HG03442 (cell line): Measurements from ENCODE around the gene PANX3.
A peak's percentile ranks its signal among the peaks of the same experiment; 100 is the strongest.
"Not testable (repeated sequence)": the region's sequence is repeated elsewhere in the genome, so short reads cannot be mapped to it uniquely, and the experiment has no call there.

Experiments used
- ATAC-seq: cut with Tn5 transposase; IDR thresholded peaks from one replicate; pipeline ENCODE4 v1.9.1; 2021; ENCODE audit warnings: mild to moderate bottlenecking, moderate library complexity; ENCODE audit not compliant: unreplicated experiment

PANX3 gene, protein sequence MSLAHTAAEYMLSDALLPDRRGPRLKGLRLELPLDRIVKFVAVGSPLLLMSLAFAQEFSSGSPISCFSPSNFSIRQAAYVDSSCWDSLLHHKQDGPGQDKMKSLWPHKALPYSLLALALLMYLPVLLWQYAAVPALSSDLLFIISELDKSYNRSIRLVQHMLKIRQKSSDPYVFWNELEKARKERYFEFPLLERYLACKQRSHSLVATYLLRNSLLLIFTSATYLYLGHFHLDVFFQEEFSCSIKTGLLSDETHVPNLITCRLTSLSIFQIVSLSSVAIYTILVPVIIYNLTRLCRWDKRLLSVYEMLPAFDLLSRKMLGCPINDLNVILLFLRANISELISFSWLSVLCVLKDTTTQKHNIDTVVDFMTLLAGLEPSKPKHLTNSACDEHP

DNA sequence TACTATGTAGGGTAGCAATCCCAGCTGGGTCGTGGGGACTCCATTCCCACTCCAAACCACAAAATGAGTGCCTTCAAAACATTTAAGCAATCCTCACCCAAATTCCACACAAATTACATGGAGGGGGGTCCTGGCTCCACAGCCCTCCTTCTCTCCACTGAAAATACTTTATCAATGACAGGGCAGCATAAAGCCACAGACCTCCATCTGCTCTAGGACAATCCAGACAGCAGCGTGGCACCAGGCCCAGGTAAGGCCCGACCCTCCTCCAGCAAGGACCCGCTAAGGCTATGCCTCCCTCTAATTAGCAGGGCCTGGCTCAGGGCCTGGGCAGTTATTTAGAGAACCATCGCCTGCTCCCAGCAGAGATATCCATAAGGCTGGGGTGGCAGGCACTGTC lies at the start of gene PANX3:
PANX3 (plus strand) TSS at position 365 of the 400 bp plus-strand sequence. CDS start 129 bp downstream, outside the sequence.
- ATAC-seq = no peak

DNA sequence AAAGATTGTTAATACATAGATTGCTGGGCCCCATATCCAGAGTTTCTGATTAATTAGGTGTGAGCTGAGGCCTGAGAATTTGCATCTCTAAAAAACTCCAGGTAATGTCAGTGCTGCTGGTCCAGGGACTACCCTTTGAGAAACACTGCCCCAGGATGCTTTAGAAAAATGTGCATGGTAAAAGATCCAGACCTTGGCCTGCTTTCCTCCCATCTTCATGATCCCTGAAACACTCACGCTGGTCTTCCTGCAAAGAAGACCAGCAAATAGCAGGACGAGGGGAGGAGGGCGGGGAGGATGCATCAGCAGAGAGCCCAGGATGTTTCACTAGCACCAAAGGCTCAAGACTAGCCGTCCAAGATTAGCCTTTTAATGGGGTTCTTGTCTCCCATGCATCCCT lies 41.5 kb upstream of the PANX3 start, which contains the start of gene OR8A1:
OR8A1 (plus strand) TSS at position 301 of the 400 bp plus-strand sequence. CDS start 123 bp downstream, outside the sequence.
- no peak for ATAC-seq

DNA sequence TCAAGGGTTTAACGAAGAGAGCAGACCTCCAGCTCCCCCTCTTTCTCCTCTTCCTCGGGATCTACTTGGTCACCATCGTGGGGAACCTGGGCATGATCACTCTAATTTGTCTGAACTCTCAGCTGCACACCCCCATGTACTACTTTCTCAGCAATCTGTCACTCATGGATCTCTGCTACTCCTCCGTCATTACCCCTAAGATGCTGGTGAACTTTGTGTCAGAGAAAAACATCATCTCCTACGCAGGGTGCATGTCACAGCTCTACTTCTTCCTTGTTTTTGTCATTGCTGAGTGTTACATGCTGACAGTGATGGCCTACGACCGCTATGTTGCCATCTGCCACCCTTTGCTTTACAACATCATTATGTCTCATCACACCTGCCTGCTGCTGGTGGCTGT lies 41.1 kb upstream of the PANX3 start:
- no peak for ATAC-seq

DNA sequence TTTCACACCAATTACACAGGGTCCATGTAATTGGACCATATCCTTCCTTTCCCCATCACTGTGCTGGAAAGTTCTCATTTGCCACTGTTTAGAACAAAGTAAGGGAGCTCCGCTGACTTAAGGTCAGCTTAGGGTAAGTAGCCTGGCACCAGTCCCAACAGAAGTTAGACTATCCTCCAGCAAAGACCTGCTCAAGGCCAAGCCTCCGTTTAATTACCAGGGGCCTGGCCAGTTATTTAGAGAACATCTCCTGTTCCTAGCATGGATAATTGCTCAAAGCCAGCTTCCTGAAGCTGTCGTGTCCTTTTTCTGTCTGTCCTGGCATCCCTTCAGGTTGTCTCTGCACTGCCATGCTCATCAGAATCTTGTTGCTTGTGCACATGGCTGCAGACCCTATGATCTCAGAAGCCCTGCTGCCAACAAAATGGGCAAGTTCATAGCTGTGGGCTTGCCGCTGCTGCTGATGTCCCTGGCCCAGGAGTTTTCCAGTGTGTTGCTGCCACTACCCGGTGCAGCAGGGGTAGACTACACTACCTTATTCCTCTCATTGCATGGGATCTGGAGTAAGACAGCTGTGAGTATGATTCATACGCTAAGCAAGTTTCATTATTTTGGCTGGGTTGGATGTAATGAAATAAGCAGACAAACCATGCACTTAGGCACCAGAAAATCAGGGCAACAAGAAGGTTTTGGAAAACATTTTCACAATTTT lies 33.4 kb upstream of the PANX3 start:
- no peak for ATAC-seq

DNA sequence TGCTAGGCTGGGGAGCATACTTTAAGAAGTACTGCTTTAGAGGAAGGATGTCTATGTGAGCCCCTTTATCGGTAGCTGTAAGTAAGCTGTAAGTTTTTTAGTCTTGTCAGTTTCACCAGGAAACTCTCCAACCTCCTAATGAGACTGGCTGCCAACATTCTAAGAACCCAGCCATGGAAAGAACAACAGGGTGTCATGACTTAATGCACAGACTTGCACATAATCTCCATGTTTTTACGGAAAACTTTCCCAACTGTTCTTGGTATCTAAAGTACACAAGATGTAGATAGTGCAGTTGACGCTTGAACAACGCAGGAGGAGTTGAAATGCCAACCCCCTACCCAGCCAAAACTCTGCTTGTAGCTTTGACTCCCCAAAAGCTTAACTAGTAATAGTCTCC lies 32.5 kb upstream of the PANX3 start:
- no peak for ATAC-seq

DNA sequence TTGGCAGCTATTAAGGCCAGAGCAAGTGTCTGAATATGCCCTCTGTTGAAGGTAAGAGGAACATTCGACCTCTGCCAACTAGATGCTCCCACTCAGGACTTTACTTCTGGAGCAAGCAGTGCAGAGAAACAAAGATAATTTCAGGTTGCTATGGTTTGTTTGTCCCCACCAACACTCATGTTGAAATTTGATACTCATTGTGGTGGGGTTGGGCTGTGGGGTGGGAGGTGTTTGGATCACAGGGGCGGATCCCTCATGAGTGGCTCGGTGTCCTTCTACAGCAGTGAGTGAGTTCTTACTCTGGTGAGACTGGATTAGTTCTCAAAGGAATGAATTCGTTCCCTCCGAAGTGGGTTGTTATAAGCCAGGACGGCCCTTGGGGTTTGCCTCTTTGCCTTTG lies 29.4 kb upstream of the PANX3 start:
- ATAC-seq = no peak

DNA sequence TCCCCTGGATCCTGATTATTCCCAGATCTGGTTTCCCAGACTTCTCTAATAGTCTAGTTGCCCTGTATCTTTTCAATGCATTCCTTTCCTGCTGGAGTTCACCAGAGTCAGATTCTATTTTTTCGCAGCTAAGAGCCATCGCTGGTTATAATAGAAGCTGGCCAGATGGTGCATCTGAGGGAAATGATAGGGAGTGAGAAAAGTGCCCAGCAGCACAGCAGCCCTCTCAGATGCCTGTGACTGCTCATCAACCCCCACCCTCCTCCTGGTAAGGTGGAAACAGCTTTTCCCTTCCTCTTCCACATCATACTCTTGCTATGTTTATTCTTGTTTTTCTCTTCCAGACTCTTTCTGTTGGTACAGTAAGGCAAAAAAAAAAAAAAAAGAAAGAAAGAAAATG lies 28.7 kb upstream of the PANX3 start:
- no peak for ATAC-seq

DNA sequence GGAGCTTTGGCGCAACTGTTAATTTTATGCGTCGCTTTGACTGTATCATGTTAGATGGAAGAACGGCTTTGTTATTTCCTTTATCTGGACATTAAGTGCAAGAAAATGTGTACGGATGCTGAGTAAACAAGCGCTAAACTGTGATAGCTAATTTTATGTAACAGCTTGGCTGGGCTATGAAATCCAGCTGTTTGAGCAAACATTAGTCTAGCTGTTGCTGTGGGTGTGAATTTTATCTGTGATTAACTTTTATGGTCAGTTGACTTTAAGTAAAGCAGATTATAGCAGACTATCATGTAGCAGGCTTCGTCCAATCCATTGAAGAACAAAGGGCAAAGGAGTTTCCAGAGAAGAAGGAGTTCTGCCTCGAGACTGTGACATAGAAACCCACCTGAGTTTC lies 27.4 kb upstream of the PANX3 start:
- no peak for ATAC-seq

DNA sequence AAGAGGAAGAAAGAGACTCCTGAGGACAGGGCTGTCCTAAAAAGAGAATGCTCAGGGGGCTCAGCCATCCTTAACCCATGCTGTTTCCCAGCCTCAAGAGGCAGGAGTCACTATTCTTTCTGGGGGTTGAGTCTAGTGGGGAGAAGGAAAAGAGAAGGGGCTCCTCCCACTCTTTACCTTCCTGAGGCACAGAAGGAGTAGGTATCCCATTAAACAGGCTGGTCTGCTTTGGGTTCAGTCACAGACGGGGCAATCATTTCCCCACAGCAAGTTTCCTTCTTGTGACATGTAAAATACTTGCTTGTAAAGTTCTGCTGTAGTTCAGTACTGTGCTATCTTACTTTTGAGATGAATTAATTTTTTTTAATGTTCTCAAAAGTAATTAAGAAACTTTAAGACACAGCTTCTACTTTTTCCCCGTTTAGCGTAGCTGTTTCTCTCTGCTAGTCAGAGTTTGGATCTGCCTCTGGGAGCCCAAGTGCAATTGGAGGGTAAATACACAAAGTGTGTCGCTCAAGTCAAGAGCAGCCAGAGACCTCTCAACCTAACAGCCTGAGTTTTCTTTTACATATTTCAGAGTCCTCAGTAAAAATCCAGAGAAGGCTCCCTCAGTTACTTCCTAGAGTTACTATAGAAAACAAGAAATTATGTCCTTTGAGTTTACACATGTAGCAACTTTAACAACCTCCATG lies 26.4 kb upstream of the PANX3 start:
- ATAC-seq = no peak

DNA sequence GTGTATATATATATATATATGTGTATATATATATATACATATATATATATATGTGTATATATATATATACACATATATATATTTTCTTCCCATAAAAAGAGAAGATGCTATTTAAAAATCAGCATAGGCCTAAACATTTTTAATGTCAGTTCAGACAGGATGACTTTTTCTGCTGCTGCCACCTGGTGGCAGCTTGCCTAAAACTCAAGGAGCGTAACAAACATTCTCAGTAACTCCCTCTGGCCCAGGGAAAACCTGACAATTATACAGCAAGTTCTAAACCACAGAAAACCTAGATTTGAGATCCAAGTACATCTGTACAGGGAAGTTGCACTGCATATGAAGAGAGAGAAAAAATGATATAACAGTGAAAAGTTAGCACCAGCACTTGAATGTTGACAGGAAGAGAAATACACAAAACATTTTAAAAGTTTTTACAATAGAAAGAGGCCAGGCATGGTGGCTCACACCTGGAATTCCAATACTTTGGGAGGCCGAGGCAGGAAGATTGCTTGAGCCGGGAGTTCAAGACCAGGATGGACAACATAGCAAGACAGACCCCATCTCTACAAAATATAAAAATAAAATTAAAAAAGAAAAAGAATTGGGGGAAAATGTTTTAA lies 24.9 kb upstream of the PANX3 start:
- ATAC-seq = no peak

DNA sequence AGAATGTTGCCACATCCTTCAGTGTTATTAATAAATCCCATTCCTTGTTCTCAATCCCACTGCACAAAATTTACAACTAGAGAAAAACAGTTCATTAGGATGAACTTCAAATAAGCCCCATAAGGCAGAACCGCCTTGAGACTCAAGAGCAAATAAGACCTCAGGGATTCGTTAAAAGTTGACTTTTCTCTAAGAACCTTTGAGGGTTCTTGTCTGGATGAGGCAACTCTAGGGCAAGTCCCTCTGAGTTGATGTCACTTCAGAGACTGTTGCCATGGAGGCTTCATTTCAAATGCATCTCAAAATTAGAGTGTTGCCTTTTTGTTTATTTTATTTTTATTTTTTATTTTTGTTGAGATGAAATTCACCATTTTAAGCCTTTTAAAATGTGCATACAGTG lies 19.8 kb upstream of the PANX3 start:
- ATAC-seq = no peak

DNA sequence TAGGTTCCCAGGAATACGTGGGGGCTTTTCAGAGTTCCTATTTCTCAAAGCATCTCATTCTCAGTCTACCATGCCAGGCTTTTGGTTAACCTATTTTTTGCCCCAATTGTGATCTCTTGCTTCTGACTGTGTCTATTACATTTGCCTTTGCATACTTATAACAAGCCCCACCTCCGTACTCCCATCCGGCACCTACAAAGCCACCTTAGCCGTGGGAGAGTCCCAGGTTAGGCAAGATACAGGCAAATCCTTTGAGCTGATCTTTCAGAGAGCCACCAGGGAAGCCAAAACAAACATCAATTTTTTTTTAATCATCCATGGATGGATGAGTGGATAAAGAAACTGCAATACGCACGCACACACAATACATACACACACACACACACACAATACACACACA lies 18.6 kb upstream of the PANX3 start:
- no peak for ATAC-seq

DNA sequence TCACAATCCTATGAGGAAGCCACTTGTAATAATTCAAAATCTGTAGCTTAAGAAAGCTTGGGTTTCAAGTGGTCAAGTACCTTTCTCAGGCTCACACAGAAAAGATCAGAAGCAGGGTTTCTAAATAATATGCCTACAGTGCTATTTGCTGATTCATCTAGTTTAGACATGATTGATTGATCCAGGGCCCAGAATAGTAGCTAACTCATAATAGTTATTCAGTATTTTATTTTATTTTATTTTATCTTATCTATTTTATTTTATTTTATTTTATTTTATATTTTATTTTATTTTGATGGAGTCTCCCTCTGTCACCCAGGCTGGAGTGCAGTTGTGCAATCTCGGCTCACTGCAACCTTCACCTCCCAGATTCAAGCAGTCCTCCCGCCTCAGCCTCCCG lies 15.9 kb upstream of the PANX3 start:
- no peak for ATAC-seq

DNA sequence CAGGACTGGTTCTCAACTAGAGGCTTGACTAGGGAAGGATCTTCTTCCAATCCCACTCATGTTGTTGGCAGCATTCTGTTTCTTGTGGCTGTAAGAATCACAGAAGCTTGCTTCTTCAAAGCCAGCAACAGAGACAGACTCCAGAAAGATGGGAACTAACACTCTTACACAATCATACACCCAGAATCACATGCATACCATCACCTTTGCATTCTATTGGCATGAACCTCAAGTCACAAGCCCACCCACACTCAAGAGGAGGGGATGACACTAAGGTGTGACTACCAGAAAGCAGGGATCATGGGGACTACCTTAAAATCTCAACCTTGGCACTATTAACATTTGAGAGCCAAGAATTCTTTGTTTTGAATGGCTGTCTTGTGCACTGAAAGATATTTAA lies 13.6 kb upstream of the PANX3 start:
- ATAC-seq = no peak

DNA sequence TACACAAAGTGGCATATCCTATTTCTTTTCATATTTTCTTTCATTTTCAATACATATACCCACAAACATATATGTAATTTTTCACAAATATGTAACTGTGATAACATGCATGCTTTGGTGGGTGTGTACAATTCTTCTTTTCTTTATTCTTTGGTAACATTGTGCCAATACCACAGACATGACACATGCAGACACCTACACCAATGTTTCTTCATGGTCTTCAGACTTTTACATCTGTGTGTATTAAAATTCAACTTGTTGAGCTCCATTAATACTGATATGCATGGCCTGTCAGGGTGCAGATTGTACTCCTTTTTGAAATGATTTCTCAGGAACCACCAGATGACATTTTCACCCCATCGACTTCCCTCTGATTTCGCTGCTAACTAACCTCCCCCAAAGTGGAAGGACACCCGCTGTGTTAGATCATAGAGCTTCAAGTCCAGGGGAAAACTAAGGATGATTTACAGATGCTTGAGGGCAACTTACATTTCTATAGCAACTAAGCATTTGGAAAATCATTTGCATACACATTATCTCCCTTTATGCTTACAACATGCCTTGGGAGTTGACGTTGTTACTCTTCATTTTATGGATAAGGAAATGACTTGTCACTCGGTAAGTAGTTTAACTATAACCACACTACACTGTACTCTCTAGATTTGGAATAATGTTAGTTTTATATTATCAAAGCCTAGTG lies 10.5 kb upstream of the PANX3 start:
- no peak for ATAC-seq

DNA sequence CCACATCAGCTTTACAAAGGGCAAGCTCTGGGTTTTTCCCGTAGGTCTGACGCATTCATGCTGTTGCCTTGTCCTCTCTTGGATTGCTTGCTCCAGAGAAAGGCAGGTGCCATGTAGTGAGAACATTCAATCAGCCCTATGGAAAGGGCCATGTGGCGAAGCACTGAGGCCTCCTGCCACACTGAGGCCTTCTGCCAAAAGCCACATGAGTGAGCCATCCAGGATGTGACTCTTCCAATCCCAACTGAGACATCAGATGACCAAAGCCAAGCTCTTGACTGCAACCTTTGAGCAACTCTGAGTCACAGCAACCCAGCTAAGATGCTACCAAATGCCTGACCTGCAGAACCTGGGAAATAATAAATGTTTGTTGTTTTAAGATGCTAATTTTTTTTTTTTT lies 9.0 kb upstream of the PANX3 start:
- ATAC-seq = no peak

DNA sequence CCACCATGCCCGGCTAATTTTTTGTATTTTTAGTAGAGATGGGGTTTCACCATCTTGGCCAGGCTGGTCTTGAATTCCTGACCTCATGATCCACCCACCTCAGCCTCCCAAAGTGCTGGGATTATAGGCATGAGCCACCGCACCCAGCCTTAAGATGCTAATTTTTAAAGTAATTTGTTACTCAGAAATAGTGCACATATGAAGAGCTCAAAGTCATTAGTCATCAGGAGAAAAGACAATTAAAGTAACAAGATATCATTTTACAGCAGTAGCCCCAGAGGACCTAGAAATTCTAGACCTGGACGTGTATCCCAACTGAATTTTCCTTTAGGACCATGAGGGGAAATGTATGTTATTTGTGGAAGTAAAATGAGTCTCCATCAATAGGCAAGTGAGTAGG lies 8.5 kb upstream of the PANX3 start:
- ATAC-seq = not testable (repeated sequence)

DNA sequence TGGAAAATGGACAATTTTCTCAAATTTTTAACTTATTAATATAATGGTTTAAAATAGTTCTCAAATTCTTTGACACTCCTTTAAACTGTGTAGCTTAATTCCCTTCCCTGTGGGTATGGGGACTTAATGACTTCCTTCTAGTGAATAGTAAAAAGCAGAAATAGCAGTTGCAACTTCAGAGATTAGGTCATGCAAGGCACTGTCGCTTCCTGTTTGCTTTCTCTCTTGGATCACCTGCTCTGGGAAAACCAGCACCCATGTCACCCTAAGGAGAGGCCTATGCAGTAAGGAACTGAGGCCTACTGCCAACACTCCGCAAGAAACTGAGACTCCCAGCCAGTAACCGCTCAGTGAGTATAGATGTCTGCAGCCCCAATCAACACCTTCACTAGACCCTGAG lies 5.5 kb upstream of the PANX3 start:
- ATAC-seq = no peak

DNA sequence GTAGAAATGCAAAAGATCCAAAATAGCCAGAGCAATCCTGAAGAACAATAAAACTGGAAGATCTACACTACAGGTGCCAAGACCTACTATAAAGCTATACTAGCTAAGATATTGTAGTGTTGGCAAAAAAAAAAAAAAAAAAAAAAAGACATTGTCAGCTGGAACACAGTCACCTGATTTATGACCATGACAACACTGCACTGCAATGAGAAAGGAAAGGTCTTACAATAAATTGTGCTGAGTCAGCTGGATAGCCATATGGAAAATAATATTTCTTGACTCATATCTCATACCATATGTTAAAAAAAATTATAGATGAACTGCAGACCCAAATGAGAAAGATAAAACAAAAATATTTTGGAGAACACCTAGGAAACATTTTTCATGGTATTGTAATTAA lies 3.1 kb upstream of the PANX3 start:
- ATAC-seq = no peak

DNA sequence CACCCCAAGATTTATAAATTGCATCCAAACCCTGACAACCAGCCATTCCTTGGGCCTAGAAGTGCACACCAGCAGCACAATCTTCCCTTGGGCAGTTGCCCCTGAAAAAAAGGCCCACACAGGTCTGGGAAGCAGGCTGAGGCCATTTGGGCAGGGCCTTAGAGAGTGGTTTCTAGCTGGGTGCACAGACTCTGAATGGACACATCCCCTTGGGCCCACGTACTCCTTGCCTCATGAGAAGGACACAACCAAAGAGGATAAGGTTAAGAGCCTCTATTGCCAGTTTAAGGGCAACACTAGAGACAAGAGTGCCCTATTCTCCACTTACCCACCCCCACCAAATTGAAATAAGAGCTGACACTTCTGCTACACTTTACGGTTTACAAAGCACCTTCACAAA lies 933 bp upstream of the PANX3 start:
- no peak for ATAC-seq

DNA sequence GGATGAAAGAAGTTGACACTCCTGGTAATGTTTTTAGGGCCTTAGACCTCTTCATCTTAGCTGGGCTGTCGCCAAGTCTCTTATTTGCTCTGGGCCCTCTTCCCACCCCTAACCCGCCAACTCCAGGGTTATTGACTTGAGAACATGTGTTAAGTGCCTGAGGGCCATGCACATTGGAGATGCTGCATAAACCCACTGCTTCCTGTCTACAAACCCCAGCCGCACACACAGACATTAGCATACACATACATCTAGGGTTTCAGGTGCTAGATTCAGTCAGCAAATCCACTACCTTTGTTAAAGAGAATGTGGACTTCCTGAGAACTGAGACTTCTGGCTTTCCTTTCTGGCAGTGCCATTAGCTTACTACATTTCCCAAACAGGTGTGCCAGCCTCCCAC lies 817 bp downstream of the PANX3 start:
- ATAC-seq = peak; percentile 61
